PFSK-1 (cell line): Measurements from ENCODE around the gene TMEM26.

Experiments used
- POLR2AphosphoS5 ChIP-seq: IDR thresholded peaks from 2 replicates; pipeline ENCODE4 v1.6.1; 2012; ENCODE audit warnings: low read depth, mild to moderate bottlenecking, control low read depth, low read length, moderate library complexity
- REST ChIP-seq, 2 experiments: IDR thresholded peaks; 2 replicates each; pipeline versions ENCODE4 v1.6.1 to v1.8.0; 2011 to 2012; ENCODE audit warnings: low read depth in 2 of 2, low read length in 2 of 2, control low read depth in 1 of 2, inconsistent platforms in 1 of 2, mild to moderate bottlenecking in 1 of 2, moderate library complexity in 1 of 2; ENCODE audit not compliant: insufficient read depth in 1 of 2
- TAF1 ChIP-seq: IDR thresholded peaks from 2 replicates; pipeline ENCODE4 v1.6.1; 2012; ENCODE audit warnings: low read length, control low read depth, borderline replicate concordance; ENCODE audit not compliant: insufficient read depth

GRCh38 chr10:61452151-61452651, 980 bp downstream of the TMEM26 start:
- no peak for TF ChIP-seq REST (IDR thresholded peaks at IDR 0.05; ENCODE audit: insufficient read depth in 1 of 2, low read depth in 2 of 2, low read length in 2 of 2)
- no peak for TF ChIP-seq POLR2AphosphoS5
- TF ChIP-seq TAF1, result no peak
